HEK293T (cell line): ENCODE results near the gene GNG13.

Experiments
- CTCF ChIA-PET: fragments of 350-600 bp; formaldehyde crosslinking; extraction: SDS; loops from one replicate; lab custom pipeline; 2021; ENCODE audit warnings: antibody characterized with exemption, inconsistent platforms; lab: Yijun Ruan, JAX
- POLR2A ChIA-PET: fragments of 350-600 bp; formaldehyde crosslinking; extraction: SDS; loops from one replicate; lab custom pipeline; 2020; ENCODE audit warnings: antibody characterized with exemption, inconsistent platforms; lab: Yijun Ruan, JAX
- DNase-seq: peaks from one replicate; pipeline ENCODE4 v3.0.0; 2012; ENCODE audit warnings: mixed read lengths; ENCODE audit errors: extremely low spot score
- ARNT ChIP-seq: fragments of 450-650 bp; IDR thresholded peaks from 2 replicates; pipeline ENCODE4 v1.6.1; 2017; ENCODE audit warnings: mild to moderate bottlenecking
- BHLHE40 ChIP-seq: fragments of 450-650 bp; IDR thresholded peaks from 2 replicates; pipeline ENCODE4 v1.6.1; 2016; ENCODE audit warnings: mild to moderate bottlenecking, moderate library complexity, borderline replicate concordance
- CTBP1 ChIP-seq: fragments of 450-650 bp; IDR thresholded peaks from 2 replicates; pipeline ENCODE4 v1.6.1; 2016; ENCODE audit warnings: borderline replicate concordance
- ELF4 ChIP-seq: fragments of 450-650 bp; IDR thresholded peaks from 2 replicates; pipeline ENCODE4 v1.6.1; 2017; ENCODE audit warnings: antibody characterized with exemption
- FOXA1 ChIP-seq: fragments of 450-650 bp; IDR thresholded peaks from 2 replicates; pipeline ENCODE4 v1.6.1; 2016; ENCODE audit warnings: mild to moderate bottlenecking
- FOXK2 ChIP-seq: fragments of 450-650 bp; IDR thresholded peaks from 2 replicates; pipeline ENCODE4 v1.6.1; 2016; ENCODE audit warnings: mild to moderate bottlenecking
- FOXM1 ChIP-seq: fragments of 450-650 bp; IDR thresholded peaks from 2 replicates; pipeline ENCODE4 v1.6.1; 2017; ENCODE audit warnings: mild to moderate bottlenecking, borderline replicate concordance
- HDGF ChIP-seq: fragments of 450-650 bp; IDR thresholded peaks from 2 replicates; pipeline ENCODE4 v1.6.1; 2017; ENCODE audit warnings: antibody characterized with exemption, borderline replicate concordance
- L3MBTL2 ChIP-seq: fragments of 450-650 bp; conservative IDR thresholded peaks from 2 replicates; pipeline ENCODE4 v1.6.1; 2016; ENCODE audit warnings: mild to moderate bottlenecking
- LEF1 ChIP-seq: fragments of 450-650 bp; IDR thresholded peaks from 2 replicates; pipeline ENCODE4 v1.6.1; 2017; ENCODE audit warnings: mild to moderate bottlenecking, borderline replicate concordance
- NFRKB ChIP-seq: fragments of 450-650 bp; IDR thresholded peaks from 2 replicates; pipeline ENCODE4 v1.6.1; 2016; ENCODE audit warnings: mild to moderate bottlenecking, moderate library complexity
- SP1 ChIP-seq: fragments of 450-650 bp; IDR thresholded peaks from 2 replicates; pipeline ENCODE4 v1.6.1; 2017
- SUZ12 ChIP-seq: fragments of 450-650 bp; IDR thresholded peaks from 2 replicates; pipeline ENCODE4 v1.6.1; 2016; ENCODE audit warnings: mild to moderate bottlenecking
- TARDBP ChIP-seq: fragments of 450-650 bp; IDR thresholded peaks from 2 replicates; pipeline ENCODE4 v1.6.1; 2016
- ZNF384 ChIP-seq: fragments of 450-650 bp; IDR thresholded peaks from 2 replicates; pipeline ENCODE4 v1.6.1; 2016
- TF ChIP-seq, protein P1 (sequence below): fragments of 450-650 bp; IDR thresholded peaks from 2 replicates; pipeline ENCODE4 v1.6.1; 2016

The GNG13 gene

DNA sequence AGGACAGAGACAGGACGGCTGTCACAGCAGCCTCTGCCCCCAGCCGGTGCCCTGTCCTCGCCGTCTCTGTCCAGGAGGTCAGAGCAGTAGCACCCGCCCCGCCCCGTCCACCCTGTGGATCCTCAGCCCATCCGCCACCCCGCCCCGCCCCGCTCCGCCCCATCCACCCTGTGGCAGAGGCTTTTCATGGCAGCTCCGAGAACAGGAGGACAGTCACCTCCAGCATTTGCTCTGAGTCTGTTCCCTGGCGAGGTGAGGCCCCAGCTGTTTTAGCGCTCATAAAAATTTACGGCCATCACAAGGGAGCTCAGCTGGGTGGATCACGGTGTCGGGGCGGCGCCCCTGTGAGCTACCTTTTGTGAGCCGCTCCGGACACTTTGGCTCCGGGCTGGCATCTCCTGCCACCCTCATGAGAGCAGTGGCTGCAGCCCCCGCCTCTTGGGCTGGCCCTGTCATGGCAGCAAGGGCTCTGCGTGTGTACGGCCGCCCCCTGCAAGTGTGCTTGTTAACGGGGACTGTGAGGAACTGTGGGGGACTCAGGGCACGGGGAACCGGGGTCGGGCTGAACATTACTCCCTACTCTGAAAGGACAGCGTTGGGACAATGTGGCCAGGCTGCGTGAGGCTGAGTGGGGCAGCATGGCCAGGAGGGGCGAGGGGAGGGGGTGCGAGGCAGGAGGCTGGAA lies 32.3 kb upstream of the GNG13 start:
- ChIA-PET POLR2A (no interaction called here), CTCF (no interaction called here)
- DNase-seq = no peak
- TF ChIP-seq ARNT (no peak), ELF4 (no peak), BHLHE40 (no peak), TARDBP (no peak), LEF1 (no peak), SP1 (no peak), HDGF (no peak), L3MBTL2 (no peak)

DNA sequence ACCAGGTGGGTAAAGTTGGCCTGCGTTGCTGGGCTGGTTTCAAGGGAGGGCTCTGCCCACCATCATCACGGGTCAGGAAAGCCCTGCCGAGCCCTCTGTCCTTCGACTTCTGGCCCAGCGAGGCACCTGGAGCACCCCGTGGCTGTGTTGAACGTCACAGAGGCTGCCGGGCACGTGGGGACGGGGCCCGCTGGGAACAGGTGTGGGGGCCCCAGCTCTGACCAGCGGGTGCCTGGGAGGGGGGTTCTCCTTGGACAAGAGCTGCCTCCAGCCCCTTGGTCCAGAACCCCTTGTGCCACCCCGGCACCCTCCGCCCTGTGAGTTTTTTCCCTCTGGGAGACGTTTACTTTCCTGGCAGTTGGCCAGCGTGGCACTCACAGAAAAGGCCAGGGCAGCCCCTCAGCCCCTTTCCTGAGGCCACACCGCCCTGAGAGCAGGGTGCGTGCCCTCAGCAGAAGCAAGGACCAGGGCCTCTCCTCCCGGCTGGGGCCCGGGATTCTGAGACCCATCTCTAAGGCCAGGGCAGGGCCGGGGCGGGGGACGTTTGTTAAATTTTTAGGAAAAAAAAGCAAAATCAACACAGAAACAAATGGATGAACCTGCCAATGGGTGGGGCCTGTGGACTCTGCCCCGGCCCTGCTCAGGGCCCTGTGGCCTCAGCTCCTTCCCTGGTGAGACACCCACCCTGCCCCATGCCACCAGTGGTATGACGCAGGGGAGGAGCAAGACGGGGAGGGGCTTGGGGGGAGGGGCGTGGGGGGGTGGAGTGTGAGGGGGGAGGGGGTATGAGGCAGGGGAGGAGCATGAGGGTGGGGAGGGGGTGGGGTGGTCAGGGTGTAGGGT lies 31.3 kb upstream of the GNG13 start:
- no peak for TF ChIP-seq TARDBP
- TF ChIP-seq FOXM1 = no peak
- no peak for TF ChIP-seq L3MBTL2
- TF ChIP-seq ELF4 = no peak
- TF ChIP-seq FOXA1 = no peak
- TF ChIP-seq BHLHE40 = no peak
- no peak for TF ChIP-seq LEF1
- TF ChIP-seq SUZ12 = no peak
- TF ChIP-seq ARNT = no peak
- no peak for TF ChIP-seq FOXK2
- TF ChIP-seq ZNF384 = no peak
- no peak for TF ChIP-seq CTBP1
- no peak for TF ChIP-seq NFRKB
- no peak for TF ChIP-seq SP1
- TF ChIP-seq, protein P1, sequence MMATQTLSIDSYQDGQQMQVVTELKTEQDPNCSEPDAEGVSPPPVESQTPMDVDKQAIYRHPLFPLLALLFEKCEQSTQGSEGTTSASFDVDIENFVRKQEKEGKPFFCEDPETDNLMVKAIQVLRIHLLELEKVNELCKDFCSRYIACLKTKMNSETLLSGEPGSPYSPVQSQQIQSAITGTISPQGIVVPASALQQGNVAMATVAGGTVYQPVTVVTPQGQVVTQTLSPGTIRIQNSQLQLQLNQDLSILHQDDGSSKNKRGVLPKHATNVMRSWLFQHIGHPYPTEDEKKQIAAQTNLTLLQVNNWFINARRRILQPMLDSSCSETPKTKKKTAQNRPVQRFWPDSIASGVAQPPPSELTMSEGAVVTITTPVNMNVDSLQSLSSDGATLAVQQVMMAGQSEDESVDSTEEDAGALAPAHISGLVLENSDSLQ = no peak
- TF ChIP-seq HDGF = no peak
- ChIA-PET CTCF (no interaction called here), POLR2A (no interaction called here)
- no peak for DNase-seq

DNA sequence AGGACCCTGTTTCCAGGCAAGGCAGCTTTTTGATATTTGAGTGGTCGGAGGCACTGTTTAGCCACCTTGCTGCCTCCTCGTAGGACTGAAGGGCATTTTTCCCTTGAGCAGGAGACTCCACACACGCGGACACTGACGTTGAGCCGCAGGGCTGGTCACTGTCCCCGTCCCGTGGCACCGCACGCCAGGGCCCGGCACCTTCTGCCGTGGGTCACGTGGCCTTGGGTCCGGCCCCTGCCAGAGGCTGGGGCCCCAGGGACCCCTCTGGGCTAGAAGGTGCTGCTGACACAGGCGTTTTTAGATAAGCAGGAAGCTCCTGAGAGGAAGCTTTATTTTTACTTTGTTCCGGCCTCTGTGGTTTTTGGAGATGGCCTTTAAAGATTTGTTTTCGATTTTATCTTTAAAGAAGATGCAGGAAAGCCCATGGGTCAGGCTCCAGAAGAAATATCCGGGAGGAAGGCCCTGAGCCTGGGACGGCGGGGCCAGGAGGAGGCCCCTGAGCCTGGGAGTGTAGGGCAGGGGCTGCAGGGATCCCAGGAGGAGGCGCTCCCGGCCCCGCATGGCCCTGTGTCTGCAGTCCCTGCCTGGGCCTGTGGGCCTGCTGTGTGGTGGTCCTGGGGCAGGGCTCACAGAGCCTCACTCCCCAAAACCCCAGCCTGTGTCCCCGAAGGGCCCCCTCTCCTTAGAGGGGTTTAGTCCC lies 30.5 kb upstream of the GNG13 start:
- TF ChIP-seq ELF4 (no peak), FOXA1 (no peak)
- CTCF ChIA-PET = no interaction called here
- POLR2A ChIA-PET = no interaction called here
- DNase-seq = no peak

DNA sequence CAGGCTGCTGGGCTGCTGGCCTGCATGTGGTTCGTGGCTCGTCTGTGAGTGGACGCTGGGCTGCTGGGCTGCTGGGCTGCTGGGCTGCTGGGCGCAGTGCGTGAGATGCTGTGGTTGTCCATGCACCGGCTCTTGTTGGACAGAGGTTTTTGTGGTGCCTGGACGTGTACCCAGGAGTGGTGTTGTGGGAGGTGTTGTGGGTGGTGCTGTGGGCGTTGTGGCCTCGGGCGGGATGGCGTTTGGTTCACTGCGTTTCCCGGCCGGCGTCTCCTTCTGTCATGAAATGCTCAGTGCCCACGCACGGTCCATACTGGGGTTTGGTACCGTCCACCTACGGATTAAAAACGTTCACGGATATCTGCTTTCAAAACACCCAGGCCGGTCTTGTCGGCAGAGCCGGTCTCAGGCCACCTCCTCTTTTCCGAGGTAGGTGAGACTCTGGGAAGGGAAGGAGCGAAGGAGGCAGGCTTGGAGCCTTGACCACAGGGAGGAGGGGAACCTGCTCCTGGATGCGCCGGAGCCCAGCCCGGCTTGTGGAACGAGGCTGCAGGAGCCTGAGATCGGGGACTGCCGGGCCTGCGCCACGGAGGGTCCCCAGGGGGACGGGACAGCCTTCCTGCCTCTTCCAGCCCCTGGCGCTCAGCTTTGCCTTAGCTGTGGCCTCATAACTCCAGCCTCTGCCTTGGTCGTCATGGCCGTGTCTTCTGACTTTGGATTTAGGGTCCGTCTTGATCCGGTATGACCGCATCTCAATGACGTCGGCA lies 29.8 kb upstream of the GNG13 start:
- TF ChIP-seq TARDBP (no peak), BHLHE40 (no peak), FOXM1 (no peak), ARNT (no peak), ZNF384 (no peak), L3MBTL2 (no peak)
- TF ChIP-seq, protein P1 = no peak
- POLR2A ChIA-PET = no interaction called here
- no peak for DNase-seq
- CTCF ChIA-PET = no interaction called here

DNA sequence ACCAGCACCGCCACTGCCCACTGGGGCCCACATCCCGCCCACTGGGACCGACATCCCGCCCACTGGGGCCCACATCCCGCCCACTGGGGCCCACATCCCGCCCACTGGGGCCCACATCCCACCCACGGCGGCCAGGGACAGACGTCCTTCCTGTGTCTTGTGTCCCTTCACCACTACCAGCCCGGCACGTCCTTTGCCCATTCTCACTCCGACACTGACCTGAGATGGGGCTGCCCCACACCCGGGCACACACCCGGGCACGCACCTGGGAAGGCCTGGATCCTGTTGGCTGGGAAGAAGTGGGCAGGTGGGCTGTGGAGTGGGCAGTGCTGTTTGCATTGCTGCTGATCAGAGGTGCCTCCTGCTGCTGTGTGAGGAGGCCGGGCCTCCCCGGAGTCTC lies 28.4 kb upstream of the GNG13 start:
- no peak for DNase-seq
- CTCF ChIA-PET = no interaction called here
- POLR2A ChIA-PET = no interaction called here
- TF ChIP-seq SUZ12 = no peak
- no peak for TF ChIP-seq L3MBTL2
- TF ChIP-seq NFRKB = no peak
- TF ChIP-seq LEF1 = no peak
- no peak for TF ChIP-seq SP1
- TF ChIP-seq FOXK2 = no peak
- TF ChIP-seq ELF4 = no peak
- no peak for TF ChIP-seq HDGF
- TF ChIP-seq ZNF384 = no peak
- TF ChIP-seq FOXA1 = no peak

DNA sequence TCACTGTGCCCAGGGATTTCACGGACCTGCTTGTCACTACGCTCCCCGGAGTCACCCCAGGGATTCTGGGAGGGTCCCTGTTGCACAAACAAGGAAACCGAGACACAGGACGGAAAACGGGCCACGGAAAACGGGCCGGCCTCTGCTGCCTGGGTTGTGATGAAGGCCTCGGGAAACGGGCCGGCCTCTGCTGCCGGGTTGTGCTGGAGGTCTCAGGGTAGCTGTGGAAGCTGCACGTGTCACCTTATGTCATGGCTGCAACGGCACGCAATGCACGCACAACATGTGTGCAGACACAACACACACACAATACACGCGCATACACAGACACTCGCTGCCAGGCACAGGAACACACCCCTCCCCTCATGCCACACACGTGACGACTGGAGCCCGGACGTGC lies 27.0 kb upstream of the GNG13 start:
- CTCF ChIA-PET = no interaction called here

More for the DNA sequence above, 27.0 kb upstream of the GNG13 start:
- DNase-seq = no peak
- TF ChIP-seq, protein P1 = no peak
- no peak for TF ChIP-seq SUZ12
- no peak for TF ChIP-seq FOXA1
- TF ChIP-seq ARNT = no peak
- TF ChIP-seq CTBP1 = no peak
- no peak for TF ChIP-seq FOXK2
- no peak for TF ChIP-seq ELF4
- TF ChIP-seq LEF1 = no peak
- TF ChIP-seq SP1 = no peak
- TF ChIP-seq HDGF = no peak
- no peak for TF ChIP-seq FOXM1
- TF ChIP-seq TARDBP = no peak
- TF ChIP-seq NFRKB = no peak
- no peak for TF ChIP-seq ZNF384
- no peak for TF ChIP-seq BHLHE40
- TF ChIP-seq L3MBTL2 = no peak
- POLR2A ChIA-PET = no interaction called here
